Tibial nerve (tissue), 4 donors: ENCODE results near the gene IL13RA2.

Source experiments
- CTCF ChIP-seq, 5 experiments: fragments of 200-600 bp in 3 of 5; fragments of 450-650 bp in 2 of 5; sonication (generic) in 3 of 5; IDR thresholded peaks; one replicate each; pipeline ENCODE4 v1.5.1; 2016 to 2019; ENCODE audit warnings: antibody characterized with exemption in 5 of 5, mild to moderate bottlenecking in 3 of 5, moderate library complexity in 2 of 5
- EP300 ChIP-seq, 2 donors: sonication (generic); formaldehyde crosslinking; IDR thresholded peaks; one replicate each; pipeline ENCODE4 v1.6.1; 2017; ENCODE audit warnings: antibody characterized with exemption in 2 of 2, mild to moderate bottlenecking in 1 of 2
- POLR2A ChIP-seq, 2 donors: fragments of 450-650 bp; IDR thresholded peaks; one replicate each; pipeline ENCODE4 v1.6.1; 2017; ENCODE audit warnings: antibody characterized with exemption in 2 of 2, mild to moderate bottlenecking in 2 of 2, moderate library complexity in 2 of 2

- TF ChIP-seq CTCF (IDR thresholded peaks at IDR 0.05) (no peak), EP300 (IDR thresholded peaks at IDR 0.05) (no peak), POLR2A (IDR thresholded peaks at IDR 0.05) (no peak)
Measured at GRCh38 chrX:114999906-115000305, 17.5 kb downstream of the IL13RA2 start.
